H9 (cell line): ENCODE data around the gene RPS14. TPM values are rescaled to one million over a fixed set of nuclear protein-coding genes. Genes with fewer than 3 reads are reported as not detected.

Experiments
- DNase-seq: peaks from one replicate; pipeline ENCODE4 v3.0.0-alpha.2; 2017
- H2AFZ ChIP-seq: one replicate; pipeline ENCODE4 v1.6.1; 2013; ENCODE audit warnings: mild to moderate bottlenecking, low read length, control low read depth, moderate library complexity
- H2AK5ac ChIP-seq: 2 replicates; pipeline ENCODE4 v1.6.1; 2013; ENCODE audit warnings: low read length, control low read depth, mixed read lengths; ENCODE audit not compliant: insufficient read length
- H2BK120ac ChIP-seq: one replicate; pipeline ENCODE4 v1.6.1; 2013; ENCODE audit warnings: low read depth, mild to moderate bottlenecking, low read length, control low read depth, inconsistent platforms; ENCODE audit not compliant: poor library complexity, severe bottlenecking
- H2BK12ac ChIP-seq: 2 replicates; pipeline ENCODE4 v1.6.1; 2013; ENCODE audit warnings: low read length, control low read depth, mixed read lengths, low read depth; ENCODE audit not compliant: insufficient read length
- H2BK15ac ChIP-seq: 2 replicates; pipeline ENCODE4 v1.6.1; 2013; ENCODE audit warnings: low read depth, low read length, control low read depth
- H2BK20ac ChIP-seq: one replicate; pipeline ENCODE4 v1.6.1; 2013; ENCODE audit warnings: low read depth, mild to moderate bottlenecking, low read length, control low read depth, inconsistent platforms; ENCODE audit not compliant: poor library complexity, severe bottlenecking
- H2BK5ac ChIP-seq: 2 replicates; pipeline ENCODE4 v1.6.1; 2013; ENCODE audit warnings: low read length, control low read depth, mixed read lengths; ENCODE audit not compliant: insufficient read length
- H3K14ac ChIP-seq: 2 replicates; pipeline ENCODE4 v1.6.1; 2013; ENCODE audit warnings: low read length, control low read depth; ENCODE audit not compliant: insufficient read depth
- H3K18ac ChIP-seq: 2 replicates; pipeline ENCODE4 v1.6.1; 2013; ENCODE audit warnings: low read depth, mild to moderate bottlenecking, mixed read lengths, low read length, control low read depth; ENCODE audit not compliant: insufficient read length
- H3K23ac ChIP-seq: 2 replicates; pipeline ENCODE4 v1.6.1; 2013; ENCODE audit warnings: low read length, control low read depth, mixed read lengths, low read depth; ENCODE audit not compliant: insufficient read length
- H3K23me2 ChIP-seq: 2 replicates; pipeline ENCODE4 v1.6.1; 2013; ENCODE audit warnings: low read depth, mild to moderate bottlenecking, mixed read lengths, low read length, control low read depth; ENCODE audit not compliant: insufficient read length, poor library complexity, severe bottlenecking
- H3K27ac ChIP-seq: 2 replicates; pipeline ENCODE4 v1.5.1; 2013; ENCODE audit warnings: low read length, control low read depth, mixed read lengths, low read depth; ENCODE audit not compliant: insufficient read length
- H3K27me3 ChIP-seq: 2 replicates; pipeline ENCODE4 v1.6.1; 2013; ENCODE audit warnings: low read length, control low read depth, inconsistent platforms; ENCODE audit not compliant: insufficient read depth
- H3K4ac ChIP-seq: 2 replicates; pipeline ENCODE4 v1.6.1; 2013; ENCODE audit warnings: low read depth, mild to moderate bottlenecking, control low read depth, inconsistent platforms, low read length, moderate library complexity
- H3K4me1 ChIP-seq: 2 replicates; pipeline ENCODE4 v1.6.1; 2013; ENCODE audit warnings: low read length, control low read depth, inconsistent platforms; ENCODE audit not compliant: insufficient read depth
- H3K4me2 ChIP-seq: 2 replicates; pipeline ENCODE4 v1.6.1; 2013; ENCODE audit warnings: low read length, control low read depth, mixed read lengths; ENCODE audit not compliant: insufficient read length, insufficient read depth
- H3K56ac ChIP-seq: 2 replicates; pipeline ENCODE4 v1.6.1; 2013; ENCODE audit warnings: low read depth, mild to moderate bottlenecking, mixed read lengths, low read length, control low read depth; ENCODE audit not compliant: insufficient read length
- H3K79me1 ChIP-seq: 2 replicates; pipeline ENCODE4 v1.6.1; 2013; ENCODE audit warnings: low read depth, mild to moderate bottlenecking, moderate library complexity, low read length, control low read depth, inconsistent platforms; ENCODE audit not compliant: insufficient read depth, poor library complexity, severe bottlenecking
- H3K79me2 ChIP-seq: 2 replicates; pipeline ENCODE4 v1.6.1; 2013; ENCODE audit warnings: low read length, control low read depth, inconsistent platforms; ENCODE audit not compliant: insufficient read depth
- H3K9ac ChIP-seq: 2 replicates; pipeline ENCODE4 v1.6.1; 2013; ENCODE audit warnings: low read length, control low read depth, mixed read lengths; ENCODE audit not compliant: insufficient read length; ENCODE audit errors: extremely low read depth
- H3K9me3 ChIP-seq: one replicate; pipeline ENCODE4 v1.6.1; 2013; ENCODE audit warnings: low read depth, low read length, inconsistent platforms; ENCODE audit not compliant: control insufficient read depth
- H3T11ph ChIP-seq: one replicate; pipeline ENCODE4 v1.6.1; 2013; ENCODE audit warnings: mild to moderate bottlenecking, low read length, control low read depth, inconsistent platforms
- H4K20me1 ChIP-seq: one replicate; pipeline ENCODE4 v1.6.1; 2013; ENCODE audit not compliant: control insufficient read depth, insufficient read length, insufficient read depth
- H4K5ac ChIP-seq: 2 replicates; pipeline ENCODE4 v1.6.1; 2013; ENCODE audit warnings: low read depth, mild to moderate bottlenecking, mixed read lengths, low read length, control low read depth; ENCODE audit not compliant: insufficient read length
- H4K8ac ChIP-seq: replicated peaks from 2 replicates; pipeline ENCODE4 v1.6.1; 2013; ENCODE audit warnings: low read length, control low read depth, mixed read lengths, low read depth; ENCODE audit not compliant: insufficient read length
- H4K91ac ChIP-seq: 2 replicates; pipeline ENCODE4 v1.6.1; 2013; ENCODE audit warnings: low read depth, mild to moderate bottlenecking, moderate library complexity, mixed read lengths, low read length, control low read depth; ENCODE audit not compliant: insufficient read length
- H3K27ac Mint-ChIP-seq, 3 experiments: 2 replicates in 2 of 3; 3 replicates in 1 of 3; pipeline ENCODE4 v1.8.0; 2020 to 2021; ENCODE audit warnings: mixed read lengths in 3 of 3, mild to moderate bottlenecking in 1 of 3, moderate library complexity in 1 of 3
- H3K27me3 Mint-ChIP-seq: 2 replicates; pipeline ENCODE4 v1.8.0; 2021; ENCODE audit warnings: low read depth, mild to moderate bottlenecking, moderate library complexity, mixed read lengths
- H3K36me3 Mint-ChIP-seq, 3 experiments: 2 replicates in 2 of 3; 3 replicates in 1 of 3; pipeline ENCODE4 v1.8.0; 2020 to 2021; ENCODE audit warnings: low read depth in 3 of 3, mixed read lengths in 3 of 3; ENCODE audit not compliant: insufficient read depth in 1 of 3
- H3K4me1 Mint-ChIP-seq, 2 experiments: 2 replicates each; pipeline ENCODE4 v1.8.0; 2020; ENCODE audit warnings: mixed read lengths in 2 of 2
- H3K4me3 Mint-ChIP-seq, 2 experiments: 2 replicates in 1 of 2; 3 replicates in 1 of 2; pipeline ENCODE4 v1.8.0; 2020 to 2021; ENCODE audit warnings: mild to moderate bottlenecking in 2 of 2, mixed read lengths in 2 of 2, moderate library complexity in 1 of 2
- H3K9me3 Mint-ChIP-seq, 2 experiments: 2 replicates in 1 of 2; 3 replicates in 1 of 2; pipeline ENCODE4 v1.8.0; 2020; ENCODE audit warnings: mild to moderate bottlenecking in 2 of 2, mixed read lengths in 2 of 2, moderate library complexity in 1 of 2
- WGBS: extraction: QIAGEN DNeasy Blood & Tissue Kit; methylation state at CpG from one replicate; pipeline ENCODE4 v1.1.7; 2013; ENCODE audit warnings: missing lambda C conversion rate, low lambda C conversion rate, mixed read lengths; ENCODE audit not compliant: insufficient read length; ENCODE audit errors: extremely low coverage; 5-methylcytosine and 5-hydroxymethylcytosine counted together
- total RNA-seq: library from RNA; stranded (reverse); gene quantifications from 2 replicates; pipeline ENCODE4 v1.2.1, GENCODE V29; 2021
- TF ChIP-seq, protein P1 (sequence below): fragments of 200-600 bp; sonication (generic); conservative IDR thresholded peaks from 3 replicates; pipeline ENCODE4 v1.8.0; 2021; ENCODE audit warnings: antibody characterized with exemption, mild to moderate bottlenecking

Gene RPS14
- total RNA-seq, 1 experiment from 2014 or later: 2,533 TPM

- Histone ChIP-seq H2BK5ac (no peak overlapping the region), H4K5ac (no peak overlapping the region), H2BK120ac (no peak overlapping the region), H3K79me2 (no peaks in the 10 kb centered on the region), H3K23me2 (no peaks in the 10 kb centered on the region), H3K79me1 (no peaks in the 10 kb centered on the region), H3K4ac (no peak overlapping the region), H3T11ph (no peak overlapping the region), H3K27me3 (no peaks in the 10 kb centered on the region), H3K9ac (no peak overlapping the region), H3K27ac (no peak overlapping the region), H3K14ac (no peak overlapping the region), H4K91ac (no peak overlapping the region), H4K8ac (no peak overlapping the region), H2BK15ac (no peak overlapping the region), H3K23ac (no peak overlapping the region), H3K9me3 (no peaks in the 10 kb centered on the region), H3K4me1 (no peaks in the 10 kb centered on the region), H3K18ac (no peak overlapping the region), H4K20me1 (no peaks in the 10 kb centered on the region), H2BK12ac (no peak overlapping the region), H2AK5ac (no peak overlapping the region), H3K4me2 (no peak overlapping the region), H2AFZ (no peak overlapping the region), H3K56ac (no peak overlapping the region), H2BK20ac (no peak overlapping the region)
- no peak for DNase-seq
- H3K27me3 Mint-ChIP-seq: peaks cover 3% of the 10 kb centered on the region; the same call in 1 of the 2 replicates
- TF ChIP-seq, protein P1, sequence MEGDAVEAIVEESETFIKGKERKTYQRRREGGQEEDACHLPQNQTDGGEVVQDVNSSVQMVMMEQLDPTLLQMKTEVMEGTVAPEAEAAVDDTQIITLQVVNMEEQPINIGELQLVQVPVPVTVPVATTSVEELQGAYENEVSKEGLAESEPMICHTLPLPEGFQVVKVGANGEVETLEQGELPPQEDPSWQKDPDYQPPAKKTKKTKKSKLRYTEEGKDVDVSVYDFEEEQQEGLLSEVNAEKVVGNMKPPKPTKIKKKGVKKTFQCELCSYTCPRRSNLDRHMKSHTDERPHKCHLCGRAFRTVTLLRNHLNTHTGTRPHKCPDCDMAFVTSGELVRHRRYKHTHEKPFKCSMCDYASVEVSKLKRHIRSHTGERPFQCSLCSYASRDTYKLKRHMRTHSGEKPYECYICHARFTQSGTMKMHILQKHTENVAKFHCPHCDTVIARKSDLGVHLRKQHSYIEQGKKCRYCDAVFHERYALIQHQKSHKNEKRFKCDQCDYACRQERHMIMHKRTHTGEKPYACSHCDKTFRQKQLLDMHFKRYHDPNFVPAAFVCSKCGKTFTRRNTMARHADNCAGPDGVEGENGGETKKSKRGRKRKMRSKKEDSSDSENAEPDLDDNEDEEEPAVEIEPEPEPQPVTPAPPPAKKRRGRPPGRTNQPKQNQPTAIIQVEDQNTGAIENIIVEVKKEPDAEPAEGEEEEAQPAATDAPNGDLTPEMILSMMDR: no peak
- H3K4me3 Mint-ChIP-seq: no peak overlapping the region
- no CpG with 5 or more reads among the region's 3 CpGs for WGBS
- peaks cover 0 to 3% of the 10 kb centered on the region in 2 experiments; a peak in 1 of 5 replicates for H3K9me3 Mint-ChIP-seq
- H3K4me1 Mint-ChIP-seq: peaks cover 10 to 11% of the 10 kb centered on the region in 2 experiments
- no peak overlapping the region for H3K27ac Mint-ChIP-seq
- no peaks in the 10 kb centered on the region for H3K36me3 Mint-ChIP-seq
Observed at GRCh38 chr5:150422758-150423157, 26.8 kb downstream of the RPS14 start.
